ENCODE measurements around the gene ACY1. TPM values are rescaled to one million over a fixed set of nuclear protein-coding genes. Genes with fewer than 3 reads are reported as not detected.

ACY1 gene
- total RNA-seq, 1 experiment from 2014 or later = 164 TPM

GRCh38 chr3:52023860-52024764 lies 40.8 kb downstream of the ACY1 start:
- no peak overlapping the region for H3K27ac Mint-ChIP-seq (ENCODE audit: low read depth, unreplicated experiment)
- DNase-seq (ENCODE audit: unreplicated experiment) = no peak
- intact Hi-C loops (cut with micrococcal nuclease) = no loop called here
- no TSS peak for BruUV-seq (replicated peaks)
- H3K9me3 Mint-ChIP-seq (ENCODE audit: unreplicated experiment) = no peaks in the 10 kb centered on the region
- ChIA-PET CTCF (interaction anchor here (1.1 to 4.4 kb wide), 3 partner anchors 11 to 29 kb away, joined by 6 to 14 read pairs (median 8); no protein-coding TSS in a partner anchor), POLR2A (interaction anchor here (0.6 kb wide), 1 partner anchor 32 kb away, joined by 4 read pairs; the partner anchor contains the start of gene DUSP7)
- H3K4me3 Mint-ChIP-seq (ENCODE audit: unreplicated experiment) = no peak overlapping the region
- TF ChIP-seq CTCF (IDR thresholded peaks at IDR 0.05; ENCODE audit: unreplicated experiment) = no peak
- H3K36me3 Mint-ChIP-seq (ENCODE audit: insufficient read depth, unreplicated experiment) = no peaks in the 10 kb centered on the region
- H3K4me1 Mint-ChIP-seq (ENCODE audit: insufficient read depth, unreplicated experiment) = peaks cover 6% of the 10 kb centered on the region
- H3K27me3 Mint-ChIP-seq (ENCODE audit: insufficient read depth, unreplicated experiment) = no peaks in the 10 kb centered on the region

- BruUV-seq (replicated peaks) = no TSS peak
- H3K4me3 Mint-ChIP-seq (ENCODE audit: unreplicated experiment) = no peak overlapping the region
Observed at GRCh38 chr3:52024765-52025452, 41.6 kb downstream of the ACY1 start.

GRCh38 chr3:52025453-52025852 lies 42.1 kb downstream of the ACY1 start:
- POLR2A ChIA-PET = no interaction called here
- intact Hi-C loops (cut with micrococcal nuclease) = no loop called here
- CTCF ChIA-PET = interaction anchor here (1.1 to 1.7 kb wide), 3 partner anchors 13 to 120 kb away, joined by 5 to 6 read pairs (median 6); no protein-coding TSS in a partner anchor
- no peak for DNase-seq (ENCODE audit: unreplicated experiment)
- H3K27ac Mint-ChIP-seq (ENCODE audit: low read depth, unreplicated experiment) = no peak overlapping the region
- no TSS peak for BruUV-seq (replicated peaks)
- H3K9me3 Mint-ChIP-seq (ENCODE audit: unreplicated experiment) = no peaks in the 10 kb centered on the region
- peaks cover 13% of the 10 kb centered on the region for H3K4me1 Mint-ChIP-seq (ENCODE audit: insufficient read depth, unreplicated experiment)
- no peaks in the 10 kb centered on the region for H3K27me3 Mint-ChIP-seq (ENCODE audit: insufficient read depth, unreplicated experiment)
- no peak overlapping the region for H3K4me3 Mint-ChIP-seq (ENCODE audit: unreplicated experiment)
- no peak for TF ChIP-seq CTCF (IDR thresholded peaks at IDR 0.05; ENCODE audit: unreplicated experiment)
- no peaks in the 10 kb centered on the region for H3K36me3 Mint-ChIP-seq (ENCODE audit: insufficient read depth, unreplicated experiment)

More at GRCh38 chr3:52024765-52025452, 41.6 kb downstream of the ACY1 start:
- Mint-ChIP-seq H3K27ac (ENCODE audit: low read depth, unreplicated experiment) (no peak overlapping the region), H3K9me3 (ENCODE audit: unreplicated experiment) (no peaks in the 10 kb centered on the region), H3K36me3 (ENCODE audit: insufficient read depth, unreplicated experiment) (no peaks in the 10 kb centered on the region), H3K4me1 (ENCODE audit: insufficient read depth, unreplicated experiment) (peaks cover 7% of the 10 kb centered on the region), H3K27me3 (ENCODE audit: insufficient read depth, unreplicated experiment) (no peaks in the 10 kb centered on the region)
- intact Hi-C loops (cut with micrococcal nuclease) = no loop called here
- DNase-seq (ENCODE audit: unreplicated experiment) = no peak
- TF ChIP-seq CTCF (IDR thresholded peaks at IDR 0.05; ENCODE audit: unreplicated experiment) = no peak
- CTCF ChIA-PET = interaction anchor here (1.1 to 1.7 kb wide), 3 partner anchors 12 to 120 kb away, joined by 5 to 6 read pairs (median 6); no protein-coding TSS in a partner anchor
- POLR2A ChIA-PET = no interaction called here

- POLR2A ChIA-PET = no interaction called here
- intact Hi-C loops (cut with micrococcal nuclease) = no loop called here
- TF ChIP-seq CTCF (IDR thresholded peaks at IDR 0.05; ENCODE audit: unreplicated experiment) = no peak
- CTCF ChIA-PET = interaction anchor here (1.2 to 1.7 kb wide), 2 partner anchors 24 to 119 kb away, joined by 5 to 6 read pairs; no protein-coding TSS in a partner anchor
- DNase-seq (ENCODE audit: unreplicated experiment) = no peak
- Mint-ChIP-seq H3K4me1 (ENCODE audit: insufficient read depth, unreplicated experiment) (peaks cover 18% of the 10 kb centered on the region), H3K4me3 (ENCODE audit: unreplicated experiment) (no peak overlapping the region), H3K9me3 (ENCODE audit: unreplicated experiment) (no peaks in the 10 kb centered on the region), H3K27ac (ENCODE audit: low read depth, unreplicated experiment) (no peak overlapping the region), H3K27me3 (ENCODE audit: insufficient read depth, unreplicated experiment) (no peaks in the 10 kb centered on the region), H3K36me3 (ENCODE audit: insufficient read depth, unreplicated experiment) (no peaks in the 10 kb centered on the region)
- no TSS peak for BruUV-seq (replicated peaks)
Observed at GRCh38 chr3:52026041-52026440, 42.7 kb downstream of the ACY1 start.

Data from MCF 10A (cell line).